ENCODE results near the gene GCHFR.

DNA sequence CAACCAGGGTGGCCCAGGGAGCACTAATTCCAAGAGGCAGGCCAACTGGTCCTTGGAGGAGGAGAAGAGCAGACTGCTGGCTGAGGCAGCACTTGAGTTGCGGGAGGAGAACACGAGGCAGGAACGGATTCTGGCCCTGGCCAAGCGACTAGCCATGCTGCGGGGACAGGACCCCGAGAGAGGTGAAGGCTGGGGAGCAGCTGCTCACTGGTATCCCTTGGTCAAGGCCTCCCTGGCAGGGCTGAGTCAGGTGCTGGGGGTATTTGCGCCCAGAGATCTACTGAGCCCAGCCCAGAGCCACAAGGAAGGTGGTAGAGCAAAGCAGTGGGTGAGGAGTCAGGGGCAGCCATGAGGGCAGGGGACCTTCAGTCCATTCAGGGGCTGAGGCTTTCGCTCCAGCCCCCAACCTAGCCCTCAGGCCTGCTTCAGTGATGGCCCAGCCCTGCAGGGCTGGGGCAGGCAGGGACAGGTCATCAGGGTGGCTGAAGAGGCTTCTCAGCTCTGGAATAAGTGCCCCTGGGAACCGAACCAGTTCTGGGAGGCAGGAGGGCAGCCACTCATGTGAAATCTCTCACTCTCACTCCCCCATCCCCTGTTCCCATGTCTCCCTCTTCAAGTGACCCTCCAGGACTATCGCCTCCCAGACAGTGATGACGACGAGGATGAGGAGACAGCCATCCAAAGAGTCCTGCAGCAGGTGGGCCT lies 49.0 kb downstream of the GCHFR start:
- TF ChIP-seq POLR2A (IDR thresholded peaks at IDR 0.05; ENCODE audit: low read depth, low read length) (no peak), POLR2AphosphoS5 (IDR thresholded peaks at IDR 0.05; ENCODE audit: low read depth, low read length) (no peak)

All from GM12892 (cell line).